Ishikawa (cell line): Measurements from ENCODE around the gene PREP.

Experiments
- CEBPB ChIP-seq: IDR thresholded peaks from 2 replicates; pipeline ENCODE4 v1.6.1; 2012
- EGR1 ChIP-seq: IDR thresholded peaks from 2 replicates; pipeline ENCODE4 v1.6.1; 2012
- EP300 ChIP-seq: IDR thresholded peaks from 2 replicates; pipeline ENCODE4 v1.6.1; 2012; ENCODE audit warnings: borderline replicate concordance
- FOXM1 ChIP-seq: IDR thresholded peaks from 2 replicates; pipeline ENCODE4 v1.6.1; 2012; ENCODE audit warnings: low read depth, borderline replicate concordance
- MAX ChIP-seq: IDR thresholded peaks from 2 replicates; pipeline ENCODE4 v1.6.1; 2012
- RAD21 ChIP-seq: IDR thresholded peaks from 2 replicates; pipeline ENCODE4 v1.6.1; 2012; ENCODE audit warnings: low read depth
- REST ChIP-seq: IDR thresholded peaks from 2 replicates; pipeline ENCODE4 v1.6.1; 2012; ENCODE audit warnings: low read depth, mild to moderate bottlenecking
- TAF1 ChIP-seq: IDR thresholded peaks from 2 replicates; pipeline ENCODE4 v1.6.1; 2012; ENCODE audit warnings: low read depth, mild to moderate bottlenecking
- TCF12 ChIP-seq: IDR thresholded peaks from 2 replicates; pipeline ENCODE4 v1.6.1; 2012; ENCODE audit warnings: low read depth
- TEAD4 ChIP-seq: IDR thresholded peaks from 2 replicates; pipeline ENCODE4 v1.6.1; 2012
- YY1 ChIP-seq: IDR thresholded peaks from 2 replicates; pipeline ENCODE4 v1.6.1; 2012; ENCODE audit warnings: low read depth

- TF ChIP-seq TAF1 (no peak), CEBPB (no peak), TCF12 (no peak), RAD21 (no peak), FOXM1 (no peak), EP300 (no peak), MAX (no peak), REST (no peak), TEAD4 (no peak), EGR1 (no peak), YY1 (no peak)
These were observed 127.3 kb downstream of the PREP start for GRCh38 chr6:105275542-105275941.
